Measurements from ENCODE around the gene TSNAX. TPM values are rescaled to one million over a fixed set of nuclear protein-coding genes. Genes with fewer than 3 reads are reported as not detected.

TSNAX gene
- total RNA-seq, 1 experiment from 2014 or later, result 47.1 TPM

GRCh38 chr1:231594749-231595148 is 66.3 kb downstream of the TSNAX start:
- Histone ChIP-seq H3K9me2 (ENCODE audit: insufficient read depth) (no peaks in the 10 kb centered on the region), H3K4me1 (ENCODE audit: control insufficient read depth in 1 of 2, insufficient read depth in 2 of 2, low read length in 2 of 2) (no peaks in the 10 kb centered on the region), H3K9me3 (ENCODE audit: control insufficient read depth in 1 of 2, insufficient read depth in 1 of 2, low read depth in 1 of 2, low read length in 2 of 2) (no peaks in the 10 kb centered on the region), H3K4me3 (replicated peaks in 1 of 2; ENCODE audit: low read depth in 1 of 2, low read length in 2 of 2) (no peak overlapping the region), H3K27ac (ENCODE audit: low read depth, low read length) (no peak overlapping the region), H3K4me2 (ENCODE audit: low read length) (no peak overlapping the region), H3K27me3 (ENCODE audit: insufficient read depth, low read length) (no peaks in the 10 kb centered on the region), H3K36me3 (ENCODE audit: control insufficient read depth in 1 of 2, insufficient read depth in 2 of 2, low read length in 2 of 2) (no peaks in the 10 kb centered on the region), H4K20me1 (ENCODE audit: insufficient read depth) (no peaks in the 10 kb centered on the region), H2AFZ (ENCODE audit: low read depth, low read length, poor library complexity, severe bottlenecking) (no peak overlapping the region), H3K9ac (ENCODE audit: low read length) (no peak overlapping the region), H3K79me2 (ENCODE audit: insufficient read depth, low read length) (no peaks in the 10 kb centered on the region)
- TF ChIP-seq RAD21 (IDR thresholded peaks at IDR 0.05; ENCODE audit: low read depth) (no peak), CBX3 (IDR thresholded peaks at IDR 0.05; ENCODE audit: low read depth) (no peak), POLR2AphosphoS5 (IDR thresholded peaks at IDR 0.05; ENCODE audit: low read depth, low read length) (no peak), ZNF274 (IDR thresholded peaks at IDR 0.05; ENCODE audit: low read depth, low read length) (no peak), MAX (IDR thresholded peaks at IDR 0.05) (no peak), SRF (IDR thresholded peaks at IDR 0.05; ENCODE audit: low read depth) (no peak), SP1 (IDR thresholded peaks at IDR 0.05; ENCODE audit: low read depth) (no peak), CEBPB (IDR thresholded peaks at IDR 0.05; ENCODE audit: low read depth) (no peak)
- no peak for DNase-seq (ENCODE audit: low read depth, low spot score)
- no peak for ATAC-seq
- intact Hi-C loops (cut with micrococcal nuclease), result no loop called here
- BruUV-seq (replicated peaks), result no TSS peak
- ChIA-PET POLR2A (no interaction called here), RAD21 (ENCODE audit: low non-redundant PET in 1 of 2, low total read pairs in 2 of 2, uncharacterized antibody in 2 of 2, unreplicated experiment in 2 of 2) (no interaction called here), CTCF (no interaction called here)

GRCh38 chr1:231596337-231596791 is 67.9 kb downstream of the TSNAX start:
- Histone ChIP-seq H3K4me2 (ENCODE audit: low read length) (no peak overlapping the region), H2AFZ (ENCODE audit: low read depth, low read length, poor library complexity, severe bottlenecking) (no peak overlapping the region), H3K9ac (ENCODE audit: low read length) (no peak overlapping the region), H3K9me2 (ENCODE audit: insufficient read depth) (no peaks in the 10 kb centered on the region), H3K27ac (ENCODE audit: low read depth, low read length) (no peak overlapping the region), H3K4me3 (replicated peaks in 1 of 2; ENCODE audit: low read depth in 1 of 2, low read length in 2 of 2) (no peak overlapping the region), H3K79me2 (ENCODE audit: insufficient read depth, low read length) (no peaks in the 10 kb centered on the region), H3K9me3 (ENCODE audit: control insufficient read depth in 1 of 2, insufficient read depth in 1 of 2, low read depth in 1 of 2, low read length in 2 of 2) (no peaks in the 10 kb centered on the region), H3K4me1 (ENCODE audit: control insufficient read depth in 1 of 2, insufficient read depth in 2 of 2, low read length in 2 of 2) (no peaks in the 10 kb centered on the region), H3K36me3 (ENCODE audit: control insufficient read depth in 1 of 2, insufficient read depth in 2 of 2, low read length in 2 of 2) (no peaks in the 10 kb centered on the region), H3K27me3 (ENCODE audit: insufficient read depth, low read length) (no peaks in the 10 kb centered on the region), H4K20me1 (ENCODE audit: insufficient read depth) (no peaks in the 10 kb centered on the region)
- POLR2A ChIA-PET, result no interaction called here
- ATAC-seq (no peak), DNase-seq (ENCODE audit: low read depth, low spot score) (no peak)
- intact Hi-C loops (cut with micrococcal nuclease), result no loop called here
- no TSS peak for BruUV-seq (replicated peaks)
- TF ChIP-seq TCF7L2 (IDR thresholded peaks at IDR 0.05; ENCODE audit: borderline replicate concordance, extremely low read depth, insufficient read depth, insufficient read length) (no peak), SIN3A (IDR thresholded peaks at IDR 0.05; ENCODE audit: low read depth) (no peak), ZNF274 (IDR thresholded peaks at IDR 0.05; ENCODE audit: low read depth, low read length) (no peak), YY1 (IDR thresholded peaks at IDR 0.05; ENCODE audit: extremely low read depth, insufficient replicate concordance, low read depth, low read length) (no peak), POLR2A (IDR thresholded peaks at IDR 0.05; ENCODE audit: borderline replicate concordance, extremely low read depth, insufficient read depth, insufficient read length) (no peak), EZH2 (IDR thresholded peaks at IDR 0.05) (no peak), RAD21 (IDR thresholded peaks at IDR 0.05; ENCODE audit: low read depth) (no peak)
- CTCF ChIA-PET, result no interaction called here
- RAD21 ChIA-PET (ENCODE audit: low non-redundant PET in 1 of 2, low total read pairs in 2 of 2, uncharacterized antibody in 2 of 2, unreplicated experiment in 2 of 2), result no interaction called here
